Right atrium auricular region (tissue), 2 donors: Measurements from ENCODE around the gene CLCN4. TPM values are rescaled to one million over a fixed set of nuclear protein-coding genes. Genes with fewer than 3 reads are reported as not detected.

Experiments used
- DNase-seq: peaks from one replicate; pipeline ENCODE4 v3.0.0-alpha.2; 2019; ENCODE audit warnings: low spot score
- H3K27ac ChIP-seq, 2 donors: fragments of 200-600 bp; sonication (generic); 1 replicate in 1 of 2; 2 replicates in 1 of 2; pipeline ENCODE4 v1.5.1; 2016 to 2019
- H3K27me3 ChIP-seq, 2 donors: fragments of 200-600 bp; sonication (generic); one replicate each; pipeline versions ENCODE4 v1.5.1 to v1.6.0; 2017 to 2019
- H3K36me3 ChIP-seq: fragments of 200-600 bp; sonication (generic); one replicate; pipeline ENCODE4 v1.5.1; 2016
- H3K4me1 ChIP-seq, 2 donors: fragments of 200-600 bp; sonication (generic); one replicate each; pipeline versions ENCODE4 v1.5.1 to v1.6.0; 2017 to 2019
- H3K4me3 ChIP-seq, 2 donors: fragments of 200-600 bp; sonication (generic); 1 replicate in 1 of 2; 2 replicates in 1 of 2; pipeline ENCODE4 v1.5.1; 2017 to 2019; ENCODE audit warnings: mild to moderate bottlenecking in 1 of 2, moderate library complexity in 1 of 2
- H3K9me3 ChIP-seq, 2 donors: fragments of 200-600 bp; sonication (generic); one replicate each; pipeline ENCODE4 v1.5.1; 2019
- CTCF ChIP-seq, 2 donors: fragments of 200-600 bp; sonication (generic); IDR thresholded peaks; one replicate each; pipeline ENCODE4 v1.5.1; 2019; ENCODE audit warnings: antibody characterized with exemption in 2 of 2
- total RNA-seq, 2 donors: library from RNA; depleted of rRNA; stranded (reverse); fragments of >200 nt; gene quantifications; one replicate each; pipeline ENCODE4 v1.1.0, GENCODE V29; 2016

Gene CLCN4
- total RNA-seq, 2 donors from 2014 or later = 15.6 to 37.6 TPM

- H3K36me3 ChIP-seq = peaks cover 4% of the 10 kb centered on the region
- H3K4me1 ChIP-seq = no peaks in the 10 kb centered on the region
- H3K9me3 ChIP-seq = no peaks in the 10 kb centered on the region
- no peak overlapping the region for H3K4me3 ChIP-seq
- no peak for DNase-seq
- no peak for TF ChIP-seq CTCF (IDR thresholded peaks at IDR 0.05)
- no peak overlapping the region for H3K27ac ChIP-seq
- no peaks in the 10 kb centered on the region for H3K27me3 ChIP-seq
Observed at GRCh38 chrX:10130354-10130753, 26.4 kb upstream of the CLCN4 start.

GRCh38 chrX:10133980-10134676 lies 22.6 kb upstream of the CLCN4 start:
- DNase-seq = no peak
- H3K36me3 ChIP-seq = peaks cover 10% of the 10 kb centered on the region
- no peak for TF ChIP-seq CTCF (IDR thresholded peaks at IDR 0.05)

GRCh38 chrX:10134921-10135320 lies 21.9 kb upstream of the CLCN4 start:
- no peaks in the 10 kb centered on the region for H3K9me3 ChIP-seq
- H3K27ac ChIP-seq = no peak overlapping the region
- H3K27me3 ChIP-seq = no peaks in the 10 kb centered on the region
- no peak overlapping the region for H3K4me3 ChIP-seq
- no peak for TF ChIP-seq CTCF (IDR thresholded peaks at IDR 0.05)
- peaks cover 16% of the 10 kb centered on the region for H3K36me3 ChIP-seq
- H3K4me1 ChIP-seq = no peaks in the 10 kb centered on the region
- DNase-seq = no peak

More at GRCh38 chrX:10133980-10134676, 22.6 kb upstream of the CLCN4 start:
- Histone ChIP-seq H3K4me3 (no peak overlapping the region), H3K27me3 (no peaks in the 10 kb centered on the region), H3K9me3 (no peaks in the 10 kb centered on the region), H3K4me1 (no peaks in the 10 kb centered on the region), H3K27ac (no peak overlapping the region)

- H3K27me3 ChIP-seq = no peaks in the 10 kb centered on the region
- no peaks in the 10 kb centered on the region for H3K4me1 ChIP-seq
- TF ChIP-seq CTCF (IDR thresholded peaks at IDR 0.05) = no peak
- no peaks in the 10 kb centered on the region for H3K9me3 ChIP-seq
- no peak overlapping the region for H3K27ac ChIP-seq
- no peak overlapping the region for H3K4me3 ChIP-seq
- H3K36me3 ChIP-seq = peaks cover 13% of the 10 kb centered on the region
- DNase-seq = no peak
Observed at GRCh38 chrX:10135561-10136399, 21.0 kb upstream of the CLCN4 start.

- DNase-seq = no peak
- Histone ChIP-seq H3K9me3 (no peaks in the 10 kb centered on the region), H3K4me3 (no peak overlapping the region), H3K36me3 (peaks cover 13% of the 10 kb centered on the region), H3K27ac (no peak overlapping the region), H3K4me1 (no peaks in the 10 kb centered on the region), H3K27me3 (no peaks in the 10 kb centered on the region)
- no peak for TF ChIP-seq CTCF (IDR thresholded peaks at IDR 0.05)
Observed at GRCh38 chrX:10138726-10139125, 18.0 kb upstream of the CLCN4 start.
